Vagina (tissue), 2 donors: ENCODE measurements around the gene HMCN2.

Experiments used
- CTCF ChIP-seq, 3 experiments: fragments of 450-650 bp in 2 of 3; fragments of 200-600 bp in 1 of 3; sonication (generic) in 1 of 3; IDR thresholded peaks; one replicate each; pipeline ENCODE4 v1.5.1; 2017 to 2019; ENCODE audit warnings: antibody characterized with exemption in 3 of 3, mild to moderate bottlenecking in 2 of 3, moderate library complexity in 2 of 3
- POLR2A ChIP-seq, 2 donors: fragments of 450-650 bp; IDR thresholded peaks; one replicate each; pipeline ENCODE4 v1.6.1; 2017; ENCODE audit warnings: antibody characterized with exemption in 2 of 2, mild to moderate bottlenecking in 2 of 2, moderate library complexity in 2 of 2
- POLR2AphosphoS5 ChIP-seq, 2 donors: sonication (generic); formaldehyde crosslinking; IDR thresholded peaks; one replicate each; pipeline ENCODE4 v1.9.0; 2017; ENCODE audit warnings: antibody characterized with exemption in 2 of 2, mild to moderate bottlenecking in 2 of 2, low read depth in 1 of 2; ENCODE audit not compliant: insufficient read depth in 1 of 2

GRCh38 chr9:130331061-130331460 is 65.5 kb downstream of the HMCN2 start:
- TF ChIP-seq CTCF (IDR thresholded peaks at IDR 0.05): no peak
- TF ChIP-seq POLR2AphosphoS5 (IDR thresholded peaks at IDR 0.05; ENCODE audit: insufficient read depth in 1 of 2, low read depth in 1 of 2): no peak
- TF ChIP-seq POLR2A (IDR thresholded peaks at IDR 0.05): no peak
